Muscle of back (tissue), 11 donors: ENCODE results near the gene RIOX2. TPM values are rescaled to one million over a fixed set of nuclear protein-coding genes. Genes with fewer than 3 reads are reported as not detected.
"Not testable (repeated sequence)": the region's sequence is repeated elsewhere in the genome, so short reads cannot be mapped to it uniquely, and the experiment has no call there.

Source experiments
- DNase-seq, 3 donors: peaks; one replicate each; pipeline versions ENCODE4 v3.0.0 to v3.0.0-alpha.2; 2013
- polyA plus RNA-seq, 10 donors: library from polyadenylated mRNA; unstranded; fragments of 120-200 nt; gene quantifications; one replicate each; pipeline ENCODE4 v1.2.1, GENCODE V29; 2013; ENCODE audit not compliant: insufficient read length in 10 of 10

Gene RIOX2
- polyA plus RNA-seq, 10 donors: 31.8 to 54.7 (median 38.5) TPM

DNA sequence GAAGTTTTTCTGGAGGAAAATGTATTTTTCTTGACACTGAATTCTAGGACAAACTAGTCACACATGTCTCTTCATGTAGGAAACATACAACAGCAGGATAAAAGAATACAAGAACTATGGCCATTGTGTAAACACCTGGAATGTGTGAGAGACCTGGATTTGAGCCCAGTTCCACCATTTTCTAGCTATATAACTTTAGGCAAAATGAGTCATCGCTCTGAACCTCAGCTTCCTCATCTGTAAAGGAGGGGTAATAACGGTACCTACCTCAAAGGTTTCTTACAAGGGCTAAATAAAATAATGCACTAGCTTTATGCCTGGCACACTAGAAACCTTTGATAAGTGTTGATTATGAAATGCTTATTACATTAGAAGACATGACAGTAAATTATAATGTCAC lies 57.8 kb downstream of the RIOX2 start:
- no peak for DNase-seq

DNA sequence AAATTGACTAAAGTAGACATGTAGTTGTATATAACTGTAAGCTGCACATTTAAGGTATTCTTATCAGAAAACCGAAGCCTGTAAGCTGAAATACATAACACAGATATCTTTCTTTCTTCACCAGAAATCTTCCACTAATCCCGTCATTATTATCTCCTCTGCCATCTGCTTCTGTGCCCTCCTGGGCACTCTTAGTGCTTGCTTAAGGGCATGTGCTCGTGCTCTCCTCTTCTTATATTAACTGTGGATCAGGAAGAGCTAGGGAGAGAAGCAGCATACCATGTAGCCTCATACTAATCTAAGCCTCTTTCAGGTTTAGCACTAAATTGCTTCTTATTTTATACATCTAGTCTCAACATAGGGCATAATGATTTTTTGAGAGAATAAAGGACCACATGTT lies 60.8 kb downstream of the RIOX2 start:
- no peak for DNase-seq

DNA sequence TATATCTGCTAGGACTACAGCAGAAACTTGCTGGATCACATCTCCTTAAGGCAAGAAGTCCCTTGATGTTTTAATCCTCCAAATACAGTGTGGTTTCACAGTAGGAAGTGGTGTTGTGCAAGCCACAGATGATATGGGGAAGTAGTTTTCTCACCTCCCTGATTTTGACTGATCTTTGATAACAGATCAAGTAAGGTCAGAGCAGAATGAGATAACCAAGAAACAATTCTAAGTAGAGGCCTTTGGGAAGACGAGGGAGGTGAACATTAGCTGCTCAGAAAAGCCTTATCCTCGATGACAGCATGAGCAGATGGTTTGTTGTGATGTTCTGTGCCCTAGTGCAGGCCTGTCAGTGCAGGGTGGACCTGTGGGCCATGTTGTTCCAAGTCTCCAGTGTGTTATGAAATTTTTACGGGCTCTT lies 61.3 kb downstream of the RIOX2 start:
- DNase-seq: no peak

DNA sequence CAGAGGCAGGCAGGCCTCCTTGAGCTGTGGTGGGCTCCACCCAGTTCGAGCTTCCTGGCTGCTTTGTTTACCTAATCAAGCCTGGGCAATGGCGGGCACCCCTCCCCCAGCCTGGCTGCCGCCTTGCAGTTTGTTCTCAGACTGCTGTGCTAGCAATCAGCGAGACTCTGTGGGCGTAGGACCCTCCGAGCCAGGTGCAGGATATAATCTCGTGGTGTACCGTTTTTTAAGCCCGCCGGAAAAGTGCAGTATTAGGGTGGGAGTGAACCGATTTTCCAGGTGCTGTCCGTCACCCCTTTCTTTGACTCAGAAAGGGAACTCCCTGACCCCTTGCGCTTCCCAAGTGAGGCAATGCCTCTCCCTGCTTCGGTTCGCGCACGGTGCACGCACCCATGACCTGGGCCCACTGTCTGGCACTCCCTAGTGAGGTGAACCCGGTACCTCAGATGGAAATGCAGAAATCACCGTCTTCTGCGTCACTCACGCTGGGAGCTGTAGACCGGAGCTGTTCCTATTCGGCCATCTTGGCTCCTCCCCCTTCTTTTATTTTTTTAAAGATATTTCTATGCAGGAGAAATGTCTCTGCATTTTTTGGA lies 61.9 kb downstream of the RIOX2 start:
- DNase-seq: not testable (repeated sequence)

DNA sequence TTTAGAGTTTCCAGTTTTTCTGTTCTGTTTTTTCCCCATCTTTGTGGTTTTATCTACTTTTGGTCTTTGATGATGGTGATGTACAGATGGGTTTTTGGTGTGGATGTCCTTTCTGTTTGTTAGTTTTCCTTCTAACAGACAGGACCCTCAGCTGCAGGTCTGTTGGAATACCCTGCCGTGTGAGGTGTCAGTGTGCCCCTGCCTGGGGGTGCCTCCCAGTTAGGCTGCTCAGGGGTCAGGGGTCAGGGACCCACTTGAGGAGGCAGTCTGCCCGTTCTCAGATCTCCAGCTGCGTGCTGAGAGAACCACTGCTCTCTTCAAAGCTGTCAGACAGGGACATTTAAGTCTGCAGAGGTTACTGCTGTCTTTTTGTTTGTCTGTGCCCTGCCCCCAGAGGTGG lies 62.4 kb downstream of the RIOX2 start:
- not testable (repeated sequence) for DNase-seq

DNA sequence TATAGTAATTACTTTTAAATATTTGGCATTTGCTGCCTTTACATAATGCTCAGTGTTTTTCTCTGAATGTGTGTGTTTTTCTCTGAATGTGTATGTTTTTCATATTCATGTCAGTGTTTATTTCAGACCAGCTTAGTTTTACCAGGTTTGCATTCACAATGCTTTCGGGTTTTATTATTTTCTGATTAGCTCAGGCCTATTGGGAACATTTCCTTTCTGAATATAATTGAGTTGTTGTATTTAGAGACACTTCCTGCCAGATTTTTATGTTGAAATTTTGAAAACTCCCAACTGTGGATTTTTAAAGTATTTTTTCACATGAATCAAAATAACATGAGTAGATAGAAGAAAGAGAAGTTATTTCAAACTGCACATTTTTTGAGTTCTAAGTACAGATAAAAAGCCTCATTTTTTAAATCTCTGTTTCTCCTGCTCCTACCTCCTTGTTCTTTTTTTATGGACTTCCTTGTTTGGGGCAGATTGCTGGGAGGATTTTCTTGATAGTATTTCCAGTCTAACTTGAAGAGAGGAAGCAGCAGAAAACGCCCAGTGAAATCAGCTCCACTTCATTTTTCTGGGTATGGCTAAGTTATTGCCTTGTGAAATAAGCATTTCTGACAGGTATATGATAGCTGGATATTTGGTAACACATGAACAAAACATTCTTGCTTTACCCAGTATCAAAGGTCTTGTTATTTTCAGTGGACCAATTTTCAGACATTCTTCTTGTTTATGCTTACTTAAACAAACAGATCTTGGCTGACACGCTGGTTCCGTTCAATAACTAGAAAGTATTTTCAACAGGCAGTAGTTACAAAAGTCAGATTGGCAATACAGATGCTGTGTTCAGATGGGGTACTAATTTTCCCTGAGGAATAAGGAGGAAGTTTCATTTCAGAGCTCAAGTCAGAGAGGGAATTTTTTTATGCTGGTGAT lies 70.7 kb downstream of the RIOX2 start:
- DNase-seq: peak in 2 of 3 donors; percentile 27 to 61

DNA sequence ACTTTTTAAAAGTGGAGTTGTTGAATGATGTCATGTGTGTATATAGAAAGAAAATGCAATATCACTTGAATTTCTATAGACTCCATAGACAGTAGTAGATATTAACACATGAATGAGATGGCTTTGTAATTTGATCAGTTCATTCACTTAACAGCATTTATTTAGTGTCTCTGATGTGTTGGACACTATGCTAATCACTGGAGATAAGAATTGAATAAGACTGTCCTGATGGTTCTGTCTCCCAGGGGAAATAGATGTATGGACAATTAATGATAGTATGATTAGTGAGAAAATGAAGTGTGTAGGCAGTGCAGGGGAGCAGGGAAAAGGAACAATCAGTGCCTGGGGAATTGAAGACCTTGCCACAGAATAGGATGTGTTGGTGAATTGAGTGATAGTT lies 72.9 kb downstream of the RIOX2 start:
- DNase-seq: no peak

DNA sequence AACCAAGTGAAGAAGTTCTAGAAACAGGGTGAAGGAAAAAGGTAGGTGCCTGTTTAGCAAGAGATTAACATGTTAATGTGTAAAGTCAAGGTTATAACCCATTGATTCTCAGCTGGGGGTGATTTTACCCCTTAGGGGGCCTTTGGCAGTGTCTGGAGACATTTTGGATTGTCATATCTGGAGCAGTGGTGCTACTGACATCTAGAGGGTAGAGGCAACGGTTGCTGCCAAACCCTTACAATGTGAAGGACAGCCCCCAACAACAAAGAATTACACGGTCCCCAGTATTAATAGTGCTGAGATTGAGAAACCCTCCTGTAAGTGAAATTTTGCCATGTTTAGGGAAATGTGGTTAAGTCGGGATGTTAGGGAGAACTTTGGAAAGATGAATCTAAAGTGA lies 75.7 kb downstream of the RIOX2 start:
- no peak for DNase-seq

DNA sequence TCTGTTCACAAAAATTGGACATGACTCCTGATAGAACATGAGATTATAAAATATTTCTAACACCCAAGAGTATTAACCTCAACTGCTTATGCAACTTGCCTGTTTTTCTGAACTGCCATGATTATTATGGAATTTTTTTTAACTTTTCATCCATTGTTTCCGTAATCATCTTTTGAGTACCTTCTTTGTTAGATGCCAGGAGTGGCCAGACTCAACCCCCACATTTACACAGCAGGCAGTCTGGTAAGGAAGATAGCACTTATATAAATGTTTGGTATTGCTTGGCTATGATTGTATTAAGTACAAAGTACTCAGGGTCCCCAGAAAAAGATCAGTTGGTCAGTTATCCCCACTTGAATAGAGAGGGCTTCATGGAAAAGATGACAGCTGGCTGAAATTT lies 76.1 kb downstream of the RIOX2 start:
- DNase-seq: no peak

DNA sequence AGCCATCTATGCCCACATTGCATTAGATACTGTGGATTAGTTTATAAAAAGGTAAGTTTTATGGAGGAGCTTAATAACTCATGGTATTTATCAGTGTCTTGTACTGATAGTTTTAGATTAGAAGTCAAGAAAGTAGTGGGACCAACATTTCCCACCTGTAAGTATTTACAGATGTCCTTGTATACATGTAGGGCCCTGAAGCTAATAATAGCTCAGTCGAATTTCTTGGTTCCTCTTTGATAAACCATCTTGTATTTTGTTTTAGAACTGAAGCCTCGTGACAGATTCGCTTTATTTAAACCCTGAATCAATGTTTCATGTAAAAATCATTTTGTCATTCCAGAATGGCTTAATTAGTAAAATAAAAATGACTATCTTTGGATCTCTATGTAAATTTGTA lies 77.0 kb downstream of the RIOX2 start:
- no peak for DNase-seq

DNA sequence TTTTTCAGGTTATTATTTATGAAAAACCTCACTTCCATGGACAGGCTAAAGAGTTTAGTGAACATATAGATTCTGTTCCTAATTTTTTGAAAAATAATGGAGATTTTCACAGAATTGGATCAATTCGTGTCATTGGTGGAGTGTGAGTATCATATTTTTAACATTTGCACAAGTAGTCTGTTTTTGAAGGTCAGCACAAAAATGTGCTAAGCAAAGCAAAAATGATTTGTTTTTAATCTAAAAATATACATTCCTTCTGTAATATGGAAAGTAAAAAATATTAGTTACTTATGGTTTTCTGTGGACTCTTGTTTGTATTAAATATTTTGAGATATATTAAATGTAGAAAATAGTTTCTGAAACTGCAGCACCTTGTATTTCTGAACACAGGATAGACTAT lies 79.4 kb downstream of the RIOX2 start:
- no peak for DNase-seq

Other genes with a start within 250 kb of the RIOX2 start
- gene ARL6, start 207.7 kb downstream of the RIOX2 start, polyA plus RNA-seq: 1 to 10 TPM; 5.2 to 9.0 (median 6.7) TPM
- 10 to 100 TPM; 17.3 to 28.6 (median 22.6) TPM for gene CRYBG3, start 150.4 kb downstream of the RIOX2 start, polyA plus RNA-seq
- not detected for gene GABRR3, start 62.9 kb upstream of the RIOX2 start, polyA plus RNA-seq
- gene OR5AC2, start 114.7 kb upstream of the RIOX2 start, polyA plus RNA-seq: not detected
- gene OR5H1, start 158.3 kb upstream of the RIOX2 start, polyA plus RNA-seq: under 1 TPM in 2 of 10 donors, not detected in 8; 0.04 TPM
- not detected for gene OR5H14, start 175.0 kb upstream of the RIOX2 start, polyA plus RNA-seq
- not detected for gene OR5H15, start 194.3 kb upstream of the RIOX2 start, polyA plus RNA-seq